ENCODE measurements around the gene LPAR3. TPM values are rescaled to one million over a fixed set of nuclear protein-coding genes. Genes with fewer than 3 reads are reported as not detected.

The LPAR3 gene, protein sequence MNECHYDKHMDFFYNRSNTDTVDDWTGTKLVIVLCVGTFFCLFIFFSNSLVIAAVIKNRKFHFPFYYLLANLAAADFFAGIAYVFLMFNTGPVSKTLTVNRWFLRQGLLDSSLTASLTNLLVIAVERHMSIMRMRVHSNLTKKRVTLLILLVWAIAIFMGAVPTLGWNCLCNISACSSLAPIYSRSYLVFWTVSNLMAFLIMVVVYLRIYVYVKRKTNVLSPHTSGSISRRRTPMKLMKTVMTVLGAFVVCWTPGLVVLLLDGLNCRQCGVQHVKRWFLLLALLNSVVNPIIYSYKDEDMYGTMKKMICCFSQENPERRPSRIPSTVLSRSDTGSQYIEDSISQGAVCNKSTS
- polyA plus RNA-seq, result 1 to 10 TPM; 4.0 to 5.2 TPM

DNA sequence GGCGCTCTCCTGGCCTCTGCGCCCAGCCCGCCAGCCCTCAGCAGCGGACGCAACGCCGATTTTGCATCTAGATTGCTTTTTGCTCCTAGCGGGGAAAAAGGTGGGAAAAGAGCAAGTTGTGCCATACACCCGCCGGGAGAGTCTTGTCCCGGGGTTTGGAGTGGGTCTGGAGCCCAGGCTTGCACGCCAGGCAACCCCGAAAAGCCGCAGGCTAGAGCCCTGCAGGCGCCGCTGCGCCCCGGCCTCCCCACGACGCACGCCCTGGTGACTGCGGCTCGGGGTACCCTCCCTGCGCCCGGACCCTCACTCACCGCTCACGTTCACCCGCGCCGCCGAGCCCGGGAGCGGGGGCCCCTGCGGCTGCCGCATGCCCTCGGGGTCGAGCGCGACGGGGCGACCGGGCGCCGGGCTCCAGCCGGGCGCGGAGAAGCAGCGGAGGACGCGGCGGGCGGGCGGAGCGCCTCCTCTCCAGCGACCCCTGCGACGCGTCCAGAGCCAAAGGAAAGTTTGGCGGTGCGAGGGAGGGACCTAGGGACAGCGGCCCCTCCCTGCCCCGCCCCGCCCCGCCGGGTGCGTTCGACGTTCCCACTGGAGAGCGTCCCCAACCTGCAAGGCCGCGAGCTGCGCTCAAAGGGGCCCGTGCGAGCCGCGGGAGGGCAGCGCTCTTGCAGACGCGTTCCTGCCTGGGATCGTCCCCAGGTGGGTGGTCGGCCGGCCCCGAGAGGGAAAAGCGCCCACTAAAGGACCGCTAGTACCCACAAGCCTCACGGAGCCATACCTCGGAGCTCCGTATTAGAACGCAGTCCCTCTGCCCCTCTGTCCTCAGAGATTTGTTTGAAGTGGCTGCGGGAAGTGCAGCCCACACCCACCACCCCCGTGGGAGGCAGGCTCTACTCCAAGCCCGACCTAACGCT is at the start of gene LPAR3:
Gene LPAR3, minus strand, starts transcription at position 502 of the 914 bp plus-strand sequence. CDS start 27,086 bp downstream, outside the sequence.
- Histone ChIP-seq H3K4me3 (ENCODE audit: low read depth in 1 of 2, low read length in 2 of 2) (peak within 1 kb of the TSS; percentile 70), H3K27me3 (ENCODE audit: control insufficient read depth in 1 of 2, insufficient read depth in 2 of 2, low read length in 2 of 2) (no peaks in the 10 kb centered on the region), H3K4me1 (ENCODE audit: control insufficient read depth in 2 of 2, insufficient read depth in 2 of 2, low read length in 1 of 2) (peaks cover 3% of the 10 kb centered on the region in 2 donors), H3K9me3 (ENCODE audit: control insufficient read depth in 2 of 2, insufficient read depth in 1 of 2, low read depth in 1 of 2, low read length in 1 of 2) (no peaks in the 10 kb centered on the region), H3K27ac (ENCODE audit: low read depth in 2 of 2, low read length in 1 of 2) (peak within 1 kb of the TSS in 1 of 2 donors; percentile 45), H3K36me3 (ENCODE audit: control insufficient read depth in 2 of 2, insufficient read depth in 2 of 2, low read length in 1 of 2) (no peaks in the 10 kb centered on the region)
- 1% methylated on average over 79 to 93 of the region's 93 CpGs for WGBS, 2 donors

DNA sequence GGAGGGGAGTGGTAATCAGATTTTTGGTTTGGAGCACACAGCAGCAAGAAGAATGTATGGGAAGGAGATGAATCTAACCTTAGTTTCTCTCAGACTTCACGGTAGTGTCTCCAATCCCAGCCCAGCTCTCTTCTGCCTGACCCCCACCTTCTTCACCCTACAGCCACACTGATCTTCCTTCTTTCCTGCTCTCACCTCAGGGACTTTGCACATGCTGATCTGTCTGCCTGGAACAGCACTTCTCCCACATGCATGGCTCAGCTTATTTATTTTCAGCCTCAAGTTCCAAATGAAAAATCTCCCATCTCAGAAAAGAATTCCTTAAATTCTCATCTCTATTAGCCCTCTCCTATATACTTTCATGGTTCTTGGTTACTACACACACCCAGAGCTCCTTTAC is 48.8 kb upstream of the LPAR3 start:
- H3K9me3 ChIP-seq (ENCODE audit: control insufficient read depth in 2 of 2, insufficient read depth in 1 of 2, low read depth in 1 of 2, low read length in 1 of 2), result peaks cover 0 to 2% of the 10 kb centered on the region in 2 donors
- no peak overlapping the region for H3K4me3 ChIP-seq (ENCODE audit: low read depth in 1 of 2, low read length in 2 of 2)
- no peaks in the 10 kb centered on the region for H3K36me3 ChIP-seq (ENCODE audit: control insufficient read depth in 2 of 2, insufficient read depth in 2 of 2, low read length in 1 of 2)
- H3K27ac ChIP-seq (ENCODE audit: low read depth in 2 of 2, low read length in 1 of 2), result no peak overlapping the region
- H3K27me3 ChIP-seq (ENCODE audit: control insufficient read depth in 1 of 2, insufficient read depth in 2 of 2, low read length in 2 of 2), result no peaks in the 10 kb centered on the region
- no peaks in the 10 kb centered on the region for H3K4me1 ChIP-seq (ENCODE audit: control insufficient read depth in 2 of 2, insufficient read depth in 2 of 2, low read length in 1 of 2)
- WGBS, 2 donors, result 80 to 92% methylated on average over 1 of the region's 1 CpG

DNA sequence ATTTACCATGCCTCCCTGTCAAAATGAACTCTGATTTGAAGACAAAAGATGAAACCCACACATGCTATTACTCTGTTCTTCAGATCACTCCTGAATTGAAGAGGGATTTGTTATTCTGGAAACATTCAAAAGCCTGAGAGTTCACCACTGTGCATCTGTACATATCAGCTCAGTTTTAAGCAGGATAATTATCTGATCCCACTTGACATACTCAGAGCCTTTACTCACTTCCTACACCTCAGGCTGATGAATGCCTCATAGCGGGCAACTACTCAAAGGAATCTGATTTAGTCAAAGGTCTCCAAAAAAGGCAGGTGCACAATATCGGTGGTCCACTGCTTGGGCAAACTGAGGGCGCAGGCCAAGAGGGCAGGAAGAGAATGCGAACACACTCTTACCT is 47.5 kb upstream of the LPAR3 start:
- H3K9me3 ChIP-seq (ENCODE audit: control insufficient read depth in 2 of 2, insufficient read depth in 1 of 2, low read depth in 1 of 2, low read length in 1 of 2), result peaks cover 0 to 2% of the 10 kb centered on the region in 2 donors
- 79 to 86% methylated on average over 4 of the region's 4 CpGs for whole genome bisulfite sequencing, 2 donors
- no peaks in the 10 kb centered on the region for H3K27me3 ChIP-seq (ENCODE audit: control insufficient read depth in 1 of 2, insufficient read depth in 2 of 2, low read length in 2 of 2)
- no peak overlapping the region for H3K27ac ChIP-seq (ENCODE audit: low read depth in 2 of 2, low read length in 1 of 2)
- H3K36me3 ChIP-seq (ENCODE audit: control insufficient read depth in 2 of 2, insufficient read depth in 2 of 2, low read length in 1 of 2), result no peaks in the 10 kb centered on the region
- no peak overlapping the region for H3K4me3 ChIP-seq (ENCODE audit: low read depth in 1 of 2, low read length in 2 of 2)
- no peaks in the 10 kb centered on the region for H3K4me1 ChIP-seq (ENCODE audit: control insufficient read depth in 2 of 2, insufficient read depth in 2 of 2, low read length in 1 of 2)

DNA sequence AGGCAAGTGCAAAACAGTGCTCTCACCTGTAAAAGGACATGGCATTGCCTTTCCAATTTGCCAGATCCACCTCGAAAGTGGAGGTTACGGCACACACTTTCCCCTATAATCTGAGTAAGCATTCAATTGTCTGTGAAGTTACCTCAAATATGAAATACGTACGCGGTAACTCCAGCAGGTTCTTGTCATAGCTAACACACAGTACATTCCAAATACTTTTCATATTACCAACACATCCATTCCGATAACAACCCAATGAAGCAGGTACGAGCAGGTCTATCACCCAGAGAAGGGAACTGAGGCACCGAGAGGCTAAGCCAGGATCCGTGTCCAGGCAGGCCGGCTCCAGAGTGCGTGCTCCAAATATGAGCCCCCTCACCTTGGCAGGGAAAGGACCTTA is 46.8 kb upstream of the LPAR3 start:
- no peaks in the 10 kb centered on the region for H3K36me3 ChIP-seq (ENCODE audit: control insufficient read depth in 2 of 2, insufficient read depth in 2 of 2, low read length in 1 of 2)
- 95 to 97% methylated on average over 11 of the region's 11 CpGs for WGBS, 2 donors
- H3K27ac ChIP-seq (ENCODE audit: low read depth in 2 of 2, low read length in 1 of 2), result no peak overlapping the region

DNA sequence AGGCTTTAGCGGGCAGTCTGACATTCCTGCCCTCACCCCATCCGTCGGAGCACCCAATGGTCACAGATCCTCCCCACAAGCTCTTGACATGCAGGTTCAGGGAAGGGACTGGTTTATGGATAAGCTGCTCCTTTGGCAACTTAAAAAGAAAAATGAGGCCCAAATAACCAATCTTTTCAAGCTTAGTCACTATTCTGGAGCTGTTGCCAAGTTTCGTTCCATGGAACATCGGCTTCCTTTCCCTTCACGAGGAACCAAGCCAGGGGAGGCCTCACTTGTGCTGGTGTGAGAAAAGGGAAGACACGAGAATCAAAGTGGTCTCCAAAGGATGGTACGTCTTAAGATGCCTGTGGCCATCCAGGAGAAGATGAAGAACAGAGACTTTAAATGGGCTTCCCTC is 46.1 kb upstream of the LPAR3 start:
- 58 to 66% methylated on average over 8 of the region's 8 CpGs for WGBS, 2 donors
- Histone ChIP-seq H3K4me3 (ENCODE audit: low read depth in 1 of 2, low read length in 2 of 2) (no peak overlapping the region), H3K27me3 (ENCODE audit: control insufficient read depth in 1 of 2, insufficient read depth in 2 of 2, low read length in 2 of 2) (no peaks in the 10 kb centered on the region), H3K36me3 (ENCODE audit: control insufficient read depth in 2 of 2, insufficient read depth in 2 of 2, low read length in 1 of 2) (no peaks in the 10 kb centered on the region), H3K27ac (ENCODE audit: low read depth in 2 of 2, low read length in 1 of 2) (no peak overlapping the region), H3K4me1 (ENCODE audit: control insufficient read depth in 2 of 2, insufficient read depth in 2 of 2, low read length in 1 of 2) (no peaks in the 10 kb centered on the region), H3K9me3 (ENCODE audit: control insufficient read depth in 2 of 2, insufficient read depth in 1 of 2, low read depth in 1 of 2, low read length in 1 of 2) (peaks cover 0 to 2% of the 10 kb centered on the region in 2 donors)

More for the DNA sequence above, 46.8 kb upstream of the LPAR3 start:
- no peaks in the 10 kb centered on the region for H3K4me1 ChIP-seq (ENCODE audit: control insufficient read depth in 2 of 2, insufficient read depth in 2 of 2, low read length in 1 of 2)
- H3K4me3 ChIP-seq (ENCODE audit: low read depth in 1 of 2, low read length in 2 of 2), result no peak overlapping the region
- H3K9me3 ChIP-seq (ENCODE audit: control insufficient read depth in 2 of 2, insufficient read depth in 1 of 2, low read depth in 1 of 2, low read length in 1 of 2), result peaks cover 0 to 2% of the 10 kb centered on the region in 2 donors
- H3K27me3 ChIP-seq (ENCODE audit: control insufficient read depth in 1 of 2, insufficient read depth in 2 of 2, low read length in 2 of 2), result no peaks in the 10 kb centered on the region

DNA sequence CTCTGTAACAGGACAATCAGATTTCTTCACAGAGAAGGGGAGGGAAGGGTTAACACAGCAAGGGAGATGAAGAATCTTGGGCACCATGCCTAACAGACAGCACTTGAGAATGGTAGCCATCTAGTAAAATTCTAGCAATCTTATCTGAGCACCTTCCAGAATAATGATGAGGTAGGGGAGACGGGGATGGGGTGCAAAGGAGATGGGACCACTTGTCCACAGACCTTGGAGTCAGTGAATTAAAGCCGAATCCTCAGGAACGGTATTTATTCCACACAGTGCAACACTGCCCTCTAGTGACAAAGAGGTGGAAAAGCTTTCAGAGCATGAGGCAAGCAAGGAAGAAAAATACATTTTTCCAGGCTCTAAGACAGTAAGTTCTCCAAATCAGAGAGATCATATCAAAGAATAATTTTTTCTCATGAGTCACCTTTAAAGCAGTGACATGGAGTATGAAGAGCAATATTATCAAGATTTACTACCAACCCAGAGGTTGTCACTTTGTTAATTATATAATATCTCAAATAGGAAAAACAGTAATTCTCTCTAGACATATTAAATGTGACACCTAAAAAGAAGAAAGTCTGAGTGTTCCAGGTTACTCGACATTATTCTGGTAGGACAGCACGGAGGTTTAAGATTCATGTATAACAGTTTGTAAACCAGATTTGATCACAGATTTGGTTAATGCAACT is 43.3 kb upstream of the LPAR3 start:
- no peaks in the 10 kb centered on the region for H3K4me1 ChIP-seq (ENCODE audit: control insufficient read depth in 2 of 2, insufficient read depth in 2 of 2, low read length in 1 of 2)
- 2 to 4% methylated on average over 5 of the region's 5 CpGs for WGBS, 2 donors
- H3K27ac ChIP-seq (ENCODE audit: low read depth in 2 of 2, low read length in 1 of 2), result no peak overlapping the region
- H3K27me3 ChIP-seq (ENCODE audit: control insufficient read depth in 1 of 2, insufficient read depth in 2 of 2, low read length in 2 of 2), result no peaks in the 10 kb centered on the region
- no peak overlapping the region for H3K4me3 ChIP-seq (ENCODE audit: low read depth in 1 of 2, low read length in 2 of 2)
- H3K36me3 ChIP-seq (ENCODE audit: control insufficient read depth in 2 of 2, insufficient read depth in 2 of 2, low read length in 1 of 2), result no peaks in the 10 kb centered on the region
- peaks cover 0 to 2% of the 10 kb centered on the region in 2 donors for H3K9me3 ChIP-seq (ENCODE audit: control insufficient read depth in 2 of 2, insufficient read depth in 1 of 2, low read depth in 1 of 2, low read length in 1 of 2)

DNA sequence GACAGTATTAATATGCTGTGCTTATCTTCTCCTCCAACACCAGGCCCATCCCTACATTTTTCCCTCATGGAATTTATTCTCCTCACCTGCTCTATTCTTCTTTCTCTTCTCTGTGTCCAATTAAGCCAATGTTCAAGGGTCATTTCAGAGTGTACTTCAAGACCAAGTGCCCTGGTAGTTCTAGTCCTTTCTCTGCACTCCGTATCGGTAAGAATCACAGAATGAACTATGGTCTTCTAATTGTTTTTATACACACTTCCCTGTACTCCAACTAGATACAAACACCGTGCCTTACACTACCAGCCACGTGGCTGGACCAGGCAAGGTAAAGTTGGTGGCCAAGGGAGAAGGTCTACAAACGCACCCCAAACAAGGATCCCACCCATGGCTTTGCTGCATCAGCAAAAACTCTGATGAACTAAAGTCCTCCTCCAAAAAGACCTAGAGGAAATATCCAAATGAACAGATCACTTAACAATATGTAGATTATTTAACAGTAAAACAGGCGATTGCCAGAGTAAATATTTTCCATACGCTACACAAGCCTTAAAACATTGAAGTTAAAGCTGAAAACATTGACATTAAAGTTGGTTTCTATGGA is 40.1 kb upstream of the LPAR3 start:
- no peaks in the 10 kb centered on the region for H3K27me3 ChIP-seq (ENCODE audit: control insufficient read depth in 1 of 2, insufficient read depth in 2 of 2, low read length in 2 of 2)
- no peaks in the 10 kb centered on the region for H3K9me3 ChIP-seq (ENCODE audit: control insufficient read depth in 2 of 2, insufficient read depth in 1 of 2, low read depth in 1 of 2, low read length in 1 of 2)
- H3K36me3 ChIP-seq (ENCODE audit: control insufficient read depth in 2 of 2, insufficient read depth in 2 of 2, low read length in 1 of 2), result no peaks in the 10 kb centered on the region
- no peak overlapping the region for H3K27ac ChIP-seq (ENCODE audit: low read depth in 2 of 2, low read length in 1 of 2)
- H3K4me3 ChIP-seq (ENCODE audit: low read depth in 1 of 2, low read length in 2 of 2), result no peak overlapping the region
- H3K4me1 ChIP-seq (ENCODE audit: control insufficient read depth in 2 of 2, insufficient read depth in 2 of 2, low read length in 1 of 2), result no peaks in the 10 kb centered on the region
- WGBS, 2 donors, result 76 to 85% methylated on average over 7 of the region's 7 CpGs

DNA sequence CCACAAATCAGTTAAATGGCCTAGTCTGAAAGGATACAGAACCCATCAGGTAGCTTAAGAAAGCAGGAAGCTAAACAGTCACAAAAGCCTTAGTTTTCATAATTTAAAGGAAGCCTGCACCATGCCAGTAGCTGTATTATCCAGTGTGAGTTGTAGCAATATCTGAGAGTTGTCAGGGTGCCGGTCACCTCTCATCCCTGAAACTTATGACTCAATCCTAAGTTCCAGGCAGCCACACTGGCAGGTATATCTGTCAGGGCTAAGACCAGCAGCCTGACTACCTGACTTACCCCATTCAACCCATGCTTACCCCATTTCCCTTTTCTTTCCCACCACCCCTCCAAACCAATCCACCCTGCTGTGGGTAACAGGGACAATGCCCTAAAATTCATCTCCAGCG is 37.8 kb upstream of the LPAR3 start:
- 89 to 94% methylated on average over 2 of the region's 2 CpGs for WGBS, 2 donors
- no peaks in the 10 kb centered on the region for H3K9me3 ChIP-seq (ENCODE audit: control insufficient read depth in 2 of 2, insufficient read depth in 1 of 2, low read depth in 1 of 2, low read length in 1 of 2)
- no peak overlapping the region for H3K27ac ChIP-seq (ENCODE audit: low read depth in 2 of 2, low read length in 1 of 2)
- no peaks in the 10 kb centered on the region for H3K36me3 ChIP-seq (ENCODE audit: control insufficient read depth in 2 of 2, insufficient read depth in 2 of 2, low read length in 1 of 2)
- no peaks in the 10 kb centered on the region for H3K27me3 ChIP-seq (ENCODE audit: control insufficient read depth in 1 of 2, insufficient read depth in 2 of 2, low read length in 2 of 2)
- no peaks in the 10 kb centered on the region for H3K4me1 ChIP-seq (ENCODE audit: control insufficient read depth in 2 of 2, insufficient read depth in 2 of 2, low read length in 1 of 2)
- H3K4me3 ChIP-seq (ENCODE audit: low read depth in 1 of 2, low read length in 2 of 2), result no peak overlapping the region

DNA sequence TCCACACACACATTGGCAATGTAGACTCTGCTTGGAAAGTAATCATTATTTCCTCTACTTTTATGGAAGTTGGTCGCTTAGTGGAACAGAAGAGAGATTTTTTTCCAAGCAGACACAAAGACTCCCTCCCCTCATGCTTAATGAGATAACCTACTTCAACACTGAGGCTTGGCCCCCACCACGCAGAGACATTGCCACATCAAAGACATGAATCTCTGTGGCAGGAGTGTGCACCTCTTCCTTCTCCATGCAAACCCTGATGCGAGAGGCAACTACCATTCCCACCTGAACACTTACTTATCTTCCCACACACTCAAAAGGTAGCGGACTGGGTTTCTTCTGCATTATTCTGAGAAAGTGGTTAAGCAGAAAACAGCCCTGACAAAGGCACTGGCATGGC is 37.3 kb upstream of the LPAR3 start:
- Histone ChIP-seq H3K27me3 (ENCODE audit: control insufficient read depth in 1 of 2, insufficient read depth in 2 of 2, low read length in 2 of 2) (no peaks in the 10 kb centered on the region), H3K9me3 (ENCODE audit: control insufficient read depth in 2 of 2, insufficient read depth in 1 of 2, low read depth in 1 of 2, low read length in 1 of 2) (no peaks in the 10 kb centered on the region), H3K27ac (ENCODE audit: low read depth in 2 of 2, low read length in 1 of 2) (no peak overlapping the region), H3K4me1 (ENCODE audit: control insufficient read depth in 2 of 2, insufficient read depth in 2 of 2, low read length in 1 of 2) (no peaks in the 10 kb centered on the region), H3K4me3 (ENCODE audit: low read depth in 1 of 2, low read length in 2 of 2) (no peak overlapping the region), H3K36me3 (ENCODE audit: control insufficient read depth in 2 of 2, insufficient read depth in 2 of 2, low read length in 1 of 2) (no peaks in the 10 kb centered on the region)
- 86 to 89% methylated on average over 4 of the region's 4 CpGs for WGBS, 2 donors

All from esophagus (tissue), 2 donors.